Central memory CD4-positive, alpha-beta T cell (primary cell): ENCODE measurements around the gene UQCRHL.
"Not testable (repeated sequence)": the region's sequence is repeated elsewhere in the genome, so short reads cannot be mapped to it uniquely, and the experiment has no call there.

Experiments used
- DNase-seq: peaks from one replicate; pipeline ENCODE4 v3.0.0; 2022
- total RNA-seq, 3 experiments: gene quantifications; one replicate each; lab custom pipeline; 2026; lab: John Stamatoyannopoulos, UW

Gene UQCRHL
- 1.2 to 6.4 (median 2.6) reads per million in 3 experiments for total RNA-seq

DNA sequence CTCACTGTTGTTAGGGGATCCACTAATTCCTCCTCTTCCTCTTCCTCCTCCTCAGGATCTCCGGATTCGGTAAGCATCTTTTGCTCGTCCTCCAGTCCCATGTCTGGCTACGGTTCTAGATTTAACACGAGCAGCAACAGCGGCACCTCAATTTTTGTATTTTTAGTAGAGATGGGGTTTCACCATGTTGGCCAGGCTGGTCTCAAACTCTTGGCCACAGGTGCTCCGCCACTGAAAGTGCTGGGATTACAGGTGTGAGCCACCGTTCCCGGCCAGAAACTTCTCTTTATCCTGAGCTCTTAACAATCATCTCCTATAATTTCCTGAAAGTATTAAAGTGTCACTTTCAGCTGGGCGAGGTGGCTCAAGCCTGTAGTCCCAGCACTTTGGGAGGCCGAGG, at the start of gene UQCRHL:
Gene UQCRHL, minus strand, starts transcription at position 101 of the 400 bp plus-strand sequence. Its CDS starts 0 bp downstream, at position 101.
- not testable (repeated sequence) for DNase-seq

DNA sequence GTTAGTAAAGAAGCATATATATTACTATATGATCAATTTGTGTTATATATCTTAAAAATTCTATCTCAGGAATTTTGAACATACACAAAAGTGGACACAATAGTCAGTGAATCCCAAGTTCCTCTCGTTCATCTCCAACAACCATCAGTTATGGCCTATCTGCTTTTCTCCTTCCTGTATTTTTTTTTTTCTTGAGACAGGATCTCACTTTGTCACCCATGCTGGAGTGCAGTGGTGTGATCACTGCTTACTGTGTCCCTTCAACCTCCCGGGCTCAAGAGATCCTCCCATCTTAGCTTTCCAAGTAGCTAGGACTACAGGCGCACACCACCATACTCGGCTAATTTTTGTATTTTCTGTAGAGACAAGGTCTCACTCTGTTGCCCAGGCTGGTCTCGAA, 49.4 kb upstream of the UQCRHL start:
- DNase-seq, result no peak

DNA sequence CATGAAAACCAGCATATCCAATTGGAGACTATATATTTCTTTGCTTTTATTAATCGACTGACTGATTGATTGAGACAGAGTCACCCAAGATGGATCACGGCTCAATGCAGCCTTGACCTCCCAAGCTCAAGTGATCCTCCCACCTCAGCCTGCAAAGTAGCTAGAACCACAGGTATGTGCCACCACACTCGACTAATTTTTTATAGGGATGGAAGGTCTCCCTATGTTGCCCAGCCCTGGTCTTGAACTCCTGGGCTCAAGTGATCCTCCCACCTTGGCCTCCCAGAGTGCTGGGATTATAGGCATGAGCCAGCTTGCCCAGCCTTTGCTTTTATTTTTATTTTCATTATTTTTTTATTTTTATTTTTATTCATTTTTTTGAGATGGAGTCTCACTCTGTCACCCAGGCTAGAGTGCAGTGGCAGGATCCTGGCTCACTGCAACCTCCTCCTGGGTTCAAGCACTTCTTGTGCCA, 45.4 kb upstream of the UQCRHL start:
- DNase-seq, result no peak

DNA sequence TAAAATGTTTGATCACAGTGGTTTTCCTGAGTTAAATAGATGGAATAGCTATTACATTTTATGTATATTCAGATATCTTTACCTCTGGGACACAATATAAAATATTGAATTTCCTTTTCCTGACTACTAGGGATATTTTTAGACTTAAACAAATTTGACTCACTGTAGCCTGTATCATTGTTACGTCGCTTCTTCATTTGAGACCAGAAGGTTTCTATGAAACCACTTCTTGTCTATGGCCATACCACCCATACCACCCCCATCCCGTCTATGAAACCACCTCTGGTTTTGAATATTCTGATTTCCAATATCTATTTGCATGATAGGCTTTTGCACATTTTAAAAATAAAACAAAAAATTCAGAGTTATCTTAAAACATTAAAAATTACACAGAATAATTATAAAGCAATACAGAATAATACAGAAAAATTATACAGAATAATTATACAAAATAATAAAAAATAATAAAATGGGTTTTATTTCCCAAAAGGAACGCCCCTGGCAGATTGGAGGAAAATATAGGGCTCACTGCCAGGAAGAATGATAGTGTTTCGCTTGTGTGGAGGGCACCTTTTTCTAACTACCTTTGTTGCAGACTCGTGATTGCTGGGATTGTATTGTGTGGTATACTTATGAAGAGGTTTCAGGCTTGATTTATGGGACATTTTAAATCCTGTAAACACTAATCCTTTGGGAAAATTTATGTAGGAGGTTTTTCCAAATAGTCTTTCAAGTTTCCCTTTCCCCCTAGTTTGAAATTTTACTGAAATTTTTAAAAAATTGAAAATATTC, 44.8 kb upstream of the UQCRHL start:
- DNase-seq, result no peak

DNA sequence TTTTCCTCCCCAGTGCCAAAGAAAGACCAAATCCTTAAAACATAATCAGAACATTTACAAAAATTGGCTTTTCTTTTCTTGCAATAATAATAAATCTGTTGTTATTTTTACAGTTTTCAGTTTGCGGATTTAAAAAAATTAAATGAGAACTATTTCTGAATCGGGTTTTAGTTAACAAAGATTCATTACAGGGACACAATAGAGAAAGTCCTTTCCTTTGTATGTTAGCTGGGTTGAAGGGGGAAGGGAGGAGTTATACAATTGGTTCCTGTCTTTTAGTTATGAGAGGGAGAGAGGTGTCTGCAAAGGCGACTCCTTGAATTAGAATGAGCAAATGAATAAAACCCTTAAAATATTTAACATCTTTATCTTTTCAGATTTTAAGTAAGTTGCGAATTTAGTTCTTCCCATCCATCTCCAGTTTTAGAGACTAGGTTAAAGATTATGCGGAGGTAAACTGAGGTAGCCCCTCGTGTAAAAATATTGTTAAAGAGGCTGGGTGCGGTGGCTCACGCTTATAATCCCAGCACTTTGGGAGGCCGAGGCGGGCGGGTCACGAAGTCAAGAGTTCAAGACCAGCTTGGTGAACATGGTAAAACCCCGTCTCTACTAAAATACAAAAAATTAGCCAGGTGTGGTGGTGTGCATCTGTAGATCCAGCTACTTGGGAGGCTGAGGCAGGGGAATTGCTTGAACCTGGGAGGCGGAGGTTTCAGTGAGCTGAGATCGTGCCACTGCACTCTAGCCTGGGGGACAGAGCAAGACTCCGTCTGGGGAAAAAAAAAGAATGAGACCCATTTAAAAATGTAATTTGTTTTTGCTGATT, 44.0 kb upstream of the UQCRHL start:
- no peak for DNase-seq

DNA sequence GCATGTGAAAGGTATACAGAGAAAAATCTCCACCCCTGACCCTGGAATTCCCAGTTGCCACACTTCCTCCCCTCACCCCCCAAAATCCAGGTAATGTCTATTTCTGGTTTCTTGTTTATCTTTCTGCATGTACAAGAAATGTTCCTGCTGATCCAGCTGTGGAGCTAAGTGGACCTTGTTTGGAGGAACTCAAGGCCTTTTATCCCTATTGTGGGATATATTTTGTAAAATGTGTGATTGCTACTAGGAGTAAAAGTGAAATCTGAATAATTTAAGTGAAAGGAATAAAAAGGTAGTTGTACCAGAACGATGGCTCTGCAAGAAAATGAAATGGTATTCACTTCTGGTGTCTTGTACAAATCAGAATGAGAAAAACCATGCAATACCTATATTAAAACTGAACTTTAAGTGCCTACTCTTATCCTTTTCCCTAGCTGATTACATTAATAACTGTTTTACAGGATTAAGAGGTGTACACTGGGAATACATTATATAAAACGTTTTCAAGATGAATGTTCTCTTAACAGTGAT, 43.1 kb upstream of the UQCRHL start:
- no peak for DNase-seq

DNA sequence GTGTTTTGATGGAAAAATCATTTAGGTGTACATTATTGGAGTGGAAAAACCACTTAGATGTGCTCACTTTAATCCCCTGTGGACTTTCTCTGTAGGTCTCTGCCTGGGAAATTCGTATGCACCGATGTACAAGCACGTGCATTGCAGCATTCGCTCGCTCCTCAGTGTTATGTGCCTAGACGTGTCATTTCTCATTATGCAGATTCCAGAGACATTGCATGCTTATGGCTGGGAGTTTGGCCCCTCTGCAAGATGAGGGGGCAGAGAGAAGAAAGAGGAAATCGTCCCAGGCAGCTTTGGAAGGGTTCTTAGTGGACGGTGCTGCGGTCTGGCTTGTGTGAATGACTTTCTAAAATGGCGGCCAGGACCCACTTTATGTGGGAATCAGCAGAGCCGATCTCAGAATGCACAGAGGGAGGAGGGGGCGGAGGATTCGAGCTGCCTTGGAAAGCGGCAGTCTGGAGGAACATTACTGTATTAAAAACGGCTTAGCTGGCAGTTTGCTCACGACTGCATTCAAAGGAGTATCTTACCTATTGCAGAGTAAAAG, 42.4 kb upstream of the UQCRHL start:
- DNase-seq, result peak; percentile 23

DNA sequence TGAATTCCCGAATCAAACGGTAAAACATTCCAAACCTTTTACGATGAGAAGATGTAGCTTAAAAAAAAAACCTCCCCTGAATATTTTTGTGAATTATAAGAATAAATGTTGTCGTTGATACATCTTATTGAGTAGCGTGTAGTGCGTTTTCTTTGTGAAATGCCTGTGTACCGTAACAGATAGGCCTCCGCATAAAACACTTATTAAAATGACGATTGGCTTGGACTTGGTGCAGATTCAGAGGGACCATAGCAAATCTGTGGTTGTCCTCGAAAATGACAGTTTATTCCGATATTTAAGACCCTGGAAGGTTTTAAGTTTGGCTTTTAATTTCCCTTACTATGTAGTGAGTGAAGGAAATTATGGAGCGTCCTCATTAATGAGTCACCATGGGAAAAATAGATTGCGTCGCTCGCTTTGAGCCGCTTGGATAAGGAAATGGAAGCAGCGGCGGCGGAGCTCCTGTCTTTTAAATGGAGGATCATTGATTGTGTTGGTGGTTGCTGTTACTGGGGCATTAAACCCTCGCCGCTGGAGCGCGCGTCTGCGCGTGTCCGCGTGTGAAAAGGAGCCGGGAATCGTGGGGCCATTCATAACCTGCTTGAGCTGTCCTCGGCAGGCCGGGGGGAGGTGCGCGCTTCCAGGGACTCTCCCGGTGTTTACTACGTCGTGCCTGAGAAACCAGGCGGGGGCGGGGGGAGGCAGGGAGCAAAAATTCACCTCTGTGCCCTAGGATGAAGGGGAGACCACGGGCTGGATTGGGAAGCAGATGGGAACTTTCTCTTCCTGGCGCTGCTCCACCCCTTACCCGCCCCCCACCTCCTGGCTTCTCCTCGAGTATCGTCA, 41.7 kb upstream of the UQCRHL start:
- DNase-seq, result peak; percentile 64

DNA sequence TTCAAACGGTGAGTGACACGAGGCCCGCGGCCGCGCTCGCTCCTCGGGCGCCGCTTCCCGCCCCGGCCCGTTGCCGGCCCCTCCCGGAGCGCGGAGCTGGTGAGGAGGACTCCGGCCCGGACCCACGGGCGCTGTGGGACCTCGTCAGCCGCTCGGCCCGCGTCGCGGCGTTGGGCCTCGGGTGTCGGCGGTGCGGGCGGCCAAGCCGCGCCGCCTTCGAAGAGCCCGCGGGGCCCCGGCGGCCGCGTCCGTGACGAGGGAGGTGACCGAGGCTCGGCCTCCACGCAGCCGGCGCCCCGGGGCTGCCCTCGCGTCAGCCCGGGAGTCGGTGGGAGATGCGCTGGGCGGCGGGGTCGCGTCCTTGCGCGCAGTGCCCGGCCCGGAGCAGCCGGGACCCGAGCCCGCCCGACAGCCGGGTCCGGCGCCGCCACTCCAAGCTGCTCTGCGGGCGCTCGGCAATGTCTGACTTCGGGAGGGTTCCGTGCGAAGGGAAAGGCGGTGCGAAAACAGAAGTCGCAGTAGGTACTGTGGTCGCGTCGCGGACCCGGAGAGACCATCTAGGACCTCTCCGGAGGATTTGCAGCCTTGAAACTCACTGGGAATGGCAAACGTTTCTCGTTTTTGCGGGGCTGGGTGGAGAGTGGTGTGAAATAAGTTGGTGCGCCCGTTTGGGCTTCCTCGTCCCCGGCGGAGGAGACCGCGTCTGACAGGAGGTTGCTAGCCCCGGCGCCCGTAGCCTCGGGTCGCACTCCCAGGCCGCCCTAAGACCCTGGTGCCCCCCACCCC, 40.9 kb upstream of the UQCRHL start:
- DNase-seq, result peak; percentile 56

DNA sequence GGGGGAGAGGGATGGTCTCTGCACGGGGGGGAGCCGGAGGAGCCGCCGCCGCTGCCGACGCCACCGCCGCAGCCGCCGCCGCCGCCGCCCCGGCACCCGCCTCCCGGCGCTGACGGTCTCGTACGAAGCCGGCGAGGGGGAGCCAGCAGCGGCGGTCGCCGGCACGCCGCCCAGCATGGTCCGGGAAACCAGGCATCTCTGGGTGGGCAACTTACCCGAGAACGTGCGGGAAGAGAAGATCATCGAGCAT, 40.4 kb upstream of the UQCRHL start:
- no peak for DNase-seq

DNA sequence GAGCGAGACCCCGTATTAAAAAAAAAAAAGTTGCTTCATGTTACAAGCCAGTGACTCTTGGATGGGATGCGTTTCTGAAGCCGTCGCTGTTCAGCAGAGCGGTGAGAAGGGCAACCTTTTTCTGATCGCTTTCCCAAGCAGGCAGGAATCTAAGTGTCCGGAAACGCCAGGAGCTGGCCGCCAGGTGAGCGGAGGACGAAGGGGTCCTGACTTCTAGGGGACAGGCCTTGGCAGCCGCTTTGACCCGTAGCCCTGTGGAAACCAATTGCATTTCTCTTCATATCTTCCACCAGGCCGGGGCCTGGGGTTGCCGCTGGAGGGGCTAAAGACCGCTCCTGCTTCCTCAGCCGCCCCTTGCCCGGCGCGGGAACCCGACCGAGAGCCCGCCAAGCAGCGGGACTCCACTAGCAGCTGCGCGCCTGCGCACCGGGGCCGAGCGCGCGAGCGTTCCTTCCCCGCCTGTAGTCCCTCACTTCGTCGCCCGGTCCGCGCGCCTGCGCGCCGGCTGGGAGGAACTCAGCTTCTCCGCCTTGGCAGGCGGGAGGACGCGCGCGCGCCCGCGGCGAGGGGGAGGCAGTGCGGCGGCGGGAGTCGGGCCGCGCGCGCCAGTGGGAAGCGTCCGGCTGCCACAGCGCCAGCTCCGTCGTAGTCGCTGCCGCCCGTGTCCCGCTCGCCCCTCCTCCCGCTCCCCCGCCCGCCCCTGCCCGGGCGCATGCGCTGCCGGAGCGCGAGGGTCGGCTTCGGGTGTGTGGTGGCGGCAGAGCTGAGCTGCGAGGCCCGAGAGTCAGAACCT, 39.8 kb upstream of the UQCRHL start, which contains the start of gene SPEN:
Gene SPEN, plus strand, starts transcription at position 608 of the 793 bp plus-strand sequence. CDS start 361 bp downstream, outside the sequence.
- peak; percentile 99 for DNase-seq

DNA sequence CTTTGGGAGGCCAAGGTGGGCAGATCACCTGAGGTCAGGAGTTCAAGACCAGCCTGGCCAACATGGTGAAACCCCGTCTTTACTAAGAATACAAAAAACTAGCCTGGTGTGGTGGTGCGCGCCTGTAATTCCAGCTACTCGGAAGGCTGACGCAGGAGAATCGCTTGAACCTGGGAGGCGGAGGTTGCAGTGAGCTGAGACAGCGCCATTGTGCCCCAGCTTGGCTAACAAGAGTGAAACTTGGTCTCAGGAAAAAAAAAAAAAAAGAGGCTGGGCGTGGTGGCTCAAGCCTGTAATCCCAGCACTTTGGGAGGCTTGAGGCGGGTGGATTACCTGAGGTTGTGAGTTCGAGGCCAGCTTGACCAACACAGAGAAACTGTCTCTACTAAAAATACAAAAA, 38.6 kb upstream of the UQCRHL start:
- DNase-seq, result not testable (repeated sequence)

DNA sequence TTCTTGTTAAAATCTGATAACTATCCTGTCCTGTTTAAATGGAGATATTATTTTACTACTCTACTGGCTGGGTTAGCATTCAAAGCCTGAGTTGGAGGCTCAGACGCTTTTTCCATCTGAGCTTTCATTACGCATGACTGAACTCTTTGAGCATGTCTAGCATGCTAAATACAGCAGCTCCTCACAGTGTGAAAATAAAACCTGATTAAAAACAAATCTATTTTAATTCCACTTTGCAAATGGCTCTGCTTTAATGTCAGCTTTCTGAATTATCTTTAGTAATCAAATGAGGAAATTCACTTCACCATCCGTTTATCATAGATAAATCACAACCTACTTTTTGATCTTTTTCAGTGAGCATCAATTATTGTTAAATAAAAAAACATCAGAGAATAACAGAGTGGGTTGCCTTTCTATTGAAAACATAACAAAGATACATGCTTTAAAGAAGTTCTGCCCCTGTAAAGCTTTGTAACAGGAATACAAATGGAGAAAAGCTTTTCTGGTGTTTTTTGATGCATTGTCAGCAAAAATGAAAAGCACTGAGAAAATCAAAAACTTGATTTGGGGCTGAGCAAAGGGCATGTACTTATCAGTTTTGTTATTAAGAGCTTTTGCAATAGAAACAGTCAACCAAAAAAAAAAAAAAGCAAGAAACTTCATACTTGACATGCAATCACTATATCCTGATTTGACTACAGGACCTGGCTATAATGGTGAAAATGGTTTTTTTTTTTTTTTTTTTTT, 36.5 kb upstream of the UQCRHL start:
- DNase-seq, result no peak

DNA sequence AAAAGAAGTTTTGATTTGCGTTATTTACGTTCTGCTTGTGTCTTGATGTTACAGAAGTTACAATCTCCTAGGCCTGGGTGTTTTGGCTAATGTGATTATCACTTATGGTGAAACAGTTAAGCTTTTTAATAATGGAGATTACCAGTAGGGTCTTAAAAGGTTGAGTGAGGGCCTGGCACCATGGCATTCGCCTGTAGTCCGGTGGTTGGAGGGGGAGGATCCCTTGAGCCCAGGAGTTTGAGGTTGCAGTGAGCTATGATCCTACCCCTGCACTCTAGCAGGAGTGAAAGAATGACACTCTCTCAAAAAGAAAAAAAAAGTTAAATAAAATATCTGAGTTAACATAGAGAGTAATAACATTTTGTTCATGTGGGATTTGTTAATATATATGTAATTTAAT, 31.3 kb upstream of the UQCRHL start:
- DNase-seq, result no peak

DNA sequence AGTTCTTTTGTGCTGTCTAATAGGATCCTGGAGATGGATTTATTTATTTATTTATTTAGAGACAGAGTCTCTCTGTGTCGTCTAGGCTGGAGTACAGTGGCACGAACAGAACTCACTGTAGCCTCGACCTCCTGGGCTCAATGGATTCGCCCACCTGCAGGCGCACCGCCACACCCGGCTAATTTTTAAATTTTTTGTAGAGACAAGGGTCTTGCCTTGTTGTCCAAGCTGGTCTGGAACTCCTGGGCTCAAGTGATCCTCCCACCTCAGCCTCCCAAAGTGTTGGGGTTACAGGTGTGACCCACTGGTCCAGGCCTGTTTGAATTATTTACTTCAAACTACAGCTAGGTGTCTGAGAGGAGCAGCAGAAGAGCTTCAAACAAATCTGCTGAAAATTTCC, 30.5 kb upstream of the UQCRHL start:
- no peak for DNase-seq

DNA sequence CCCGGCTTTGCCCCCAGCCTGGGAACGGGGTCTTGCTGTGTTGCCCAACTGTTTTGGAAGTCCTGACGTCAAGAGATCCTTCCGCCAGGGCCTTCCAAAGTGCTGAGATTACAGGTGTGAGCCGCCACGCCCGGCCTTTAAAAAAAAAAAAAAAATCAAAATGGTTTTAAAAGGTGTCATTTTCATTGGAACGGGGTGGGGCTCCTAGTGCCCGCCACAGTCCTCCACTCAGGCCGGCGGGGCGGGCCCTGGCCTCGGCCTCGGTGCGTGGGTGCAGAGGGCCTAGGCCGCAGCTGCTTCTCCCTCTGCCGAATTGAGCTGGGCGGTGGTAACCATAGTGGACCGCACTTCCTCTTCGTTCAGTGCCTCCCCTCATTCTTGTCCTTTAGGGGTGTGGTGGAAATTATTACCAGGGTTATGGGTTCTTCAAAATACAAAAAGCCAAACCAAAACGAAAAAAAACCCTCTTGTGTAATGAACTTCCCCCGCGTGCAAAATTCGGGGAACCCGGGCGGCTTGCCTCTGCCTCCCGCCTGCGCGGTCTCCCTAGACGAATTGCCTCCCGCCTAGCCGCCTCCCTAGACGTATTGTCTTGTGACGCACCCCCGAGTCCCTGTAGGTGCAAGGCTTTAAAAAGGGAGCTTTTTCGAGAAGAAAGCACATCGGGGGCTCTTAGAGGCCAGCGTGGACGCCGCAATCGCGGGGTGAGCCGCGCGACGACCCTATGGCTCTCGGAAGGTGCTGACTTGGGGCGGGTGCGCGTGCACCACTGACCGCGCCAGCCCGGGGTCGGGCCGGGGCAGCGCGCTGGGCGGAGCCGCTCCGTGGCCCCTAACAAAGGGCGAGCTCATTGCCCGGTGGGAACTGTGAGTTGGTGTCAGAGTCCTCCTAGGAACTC, 29.6 kb upstream of the UQCRHL start:
- peak; percentile 48 for DNase-seq

DNA sequence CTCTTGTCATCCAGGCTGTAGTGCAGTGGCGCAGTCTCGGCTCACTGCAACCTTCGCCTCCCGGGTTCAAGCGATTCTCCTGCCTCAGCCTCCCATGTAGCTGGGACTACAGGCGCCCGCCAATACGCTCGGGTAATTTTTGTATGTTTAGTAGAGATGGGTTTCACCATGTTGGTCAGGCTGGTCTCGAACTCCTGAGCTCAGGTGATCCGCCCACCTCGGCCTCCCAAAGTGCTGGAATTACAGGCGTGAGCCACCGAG, 29.0 kb upstream of the UQCRHL start:
- not testable (repeated sequence) for DNase-seq

DNA sequence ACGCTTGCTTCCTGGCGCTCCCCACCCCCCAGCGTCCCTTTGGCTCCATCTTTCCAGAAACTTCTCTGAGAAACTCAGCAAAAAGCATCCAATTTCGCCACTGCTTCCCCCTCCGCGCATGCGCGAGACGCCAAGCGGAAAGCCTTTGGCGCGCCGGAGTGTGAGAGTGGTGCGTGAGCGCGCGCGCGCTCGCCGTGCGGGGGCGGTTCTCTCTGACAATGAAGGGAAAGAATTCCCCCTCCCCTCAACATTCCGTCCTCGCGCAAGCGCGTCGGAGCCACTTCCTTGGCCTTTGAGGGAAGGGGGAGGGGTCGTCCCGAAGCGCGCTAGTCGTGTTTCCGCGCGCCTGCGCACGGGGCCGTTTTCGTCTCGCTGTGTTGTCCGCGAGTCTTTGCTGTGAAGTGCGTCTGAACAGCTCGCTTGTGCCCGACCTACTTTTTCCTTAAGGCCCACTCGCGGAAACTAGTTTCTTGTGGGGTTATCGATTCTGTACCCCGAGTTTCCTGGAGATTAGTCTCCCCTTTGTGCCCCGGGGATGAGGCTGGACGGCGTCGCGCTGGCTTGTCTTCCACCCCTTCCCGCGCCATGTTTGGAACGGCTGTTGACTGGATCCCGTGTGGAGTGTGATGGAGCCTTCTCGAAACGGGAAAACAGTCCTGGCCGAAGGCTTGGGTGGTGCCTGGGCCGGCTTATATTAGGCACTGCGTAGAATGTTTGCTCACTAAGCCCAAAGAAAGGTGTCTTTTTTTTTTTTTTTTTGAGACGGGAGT, 28.5 kb upstream of the UQCRHL start:
- peak; percentile 99 for DNase-seq
